Ishikawa (cell line): ENCODE data around the gene CORIN.

Source experiments
- CEBPB ChIP-seq: IDR thresholded peaks from 2 replicates; pipeline ENCODE4 v1.6.1; 2012
- CREB1 ChIP-seq: IDR thresholded peaks from 2 replicates; pipeline ENCODE4 v1.6.1; 2012; ENCODE audit warnings: low read depth
- EGR1 ChIP-seq: IDR thresholded peaks from 2 replicates; pipeline ENCODE4 v1.6.1; 2012
- EP300 ChIP-seq: IDR thresholded peaks from 2 replicates; pipeline ENCODE4 v1.6.1; 2012; ENCODE audit warnings: borderline replicate concordance
- FOXM1 ChIP-seq: IDR thresholded peaks from 2 replicates; pipeline ENCODE4 v1.6.1; 2012; ENCODE audit warnings: low read depth, borderline replicate concordance
- NFIC ChIP-seq: IDR thresholded peaks from 2 replicates; pipeline ENCODE4 v1.6.1; 2012
- RAD21 ChIP-seq: IDR thresholded peaks from 2 replicates; pipeline ENCODE4 v1.6.1; 2012; ENCODE audit warnings: low read depth
- TAF1 ChIP-seq: IDR thresholded peaks from 2 replicates; pipeline ENCODE4 v1.6.1; 2012; ENCODE audit warnings: low read depth, mild to moderate bottlenecking
- TEAD4 ChIP-seq: IDR thresholded peaks from 2 replicates; pipeline ENCODE4 v1.6.1; 2012
- YY1 ChIP-seq: IDR thresholded peaks from 2 replicates; pipeline ENCODE4 v1.6.1; 2012; ENCODE audit warnings: low read depth
- ZBTB7A ChIP-seq: IDR thresholded peaks from 2 replicates; pipeline ENCODE4 v1.6.1; 2012; ENCODE audit warnings: low read depth
- TF ChIP-seq, protein P1 (sequence below): IDR thresholded peaks from 2 replicates; pipeline ENCODE4 v1.6.1; 2012
- TF ChIP-seq, protein P2 (sequence below): IDR thresholded peaks from 2 replicates; pipeline ENCODE4 v1.6.1; 2012; ENCODE audit warnings: low read depth, mild to moderate bottlenecking

DNA sequence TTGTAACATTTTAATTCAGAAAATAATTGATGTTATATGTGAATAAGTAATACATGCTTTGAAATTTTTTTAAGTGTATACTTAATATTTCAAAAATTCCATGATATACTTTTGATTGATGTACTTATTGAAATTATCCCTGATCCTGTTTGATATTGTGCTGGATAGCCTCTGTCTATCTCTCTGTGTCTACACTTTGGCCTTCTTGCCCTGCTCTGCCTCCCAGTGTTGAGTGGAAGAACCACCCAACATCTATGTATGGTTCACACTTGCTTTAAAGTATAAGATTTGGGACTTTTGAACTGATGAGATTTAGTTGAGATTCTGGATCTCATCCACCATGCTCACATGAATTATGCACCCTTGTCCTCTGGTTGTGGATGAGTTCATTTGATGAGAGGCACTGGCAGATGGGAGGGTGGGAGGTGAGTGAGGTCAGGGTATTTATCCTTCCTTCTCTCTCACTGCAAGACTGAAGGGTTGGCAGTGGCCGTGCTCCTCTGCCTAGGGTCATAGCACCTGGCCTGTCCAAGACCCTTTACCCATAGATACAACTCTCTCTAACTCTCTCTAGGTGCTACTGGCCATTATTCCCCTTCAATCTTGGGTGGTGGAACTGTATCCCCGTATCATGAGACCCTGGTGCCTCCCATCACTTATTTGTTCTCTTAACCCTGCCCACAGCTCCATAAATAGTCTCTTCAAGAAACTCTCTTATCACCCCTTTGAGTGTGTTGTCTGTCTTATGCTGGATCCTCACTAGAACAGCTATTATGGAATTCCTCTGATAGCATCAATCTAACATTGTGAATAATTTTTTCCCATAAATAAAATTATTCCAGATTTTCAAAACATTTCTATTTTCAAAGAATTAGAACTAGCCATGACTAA lies 75.2 kb downstream of the CORIN start:
- TF ChIP-seq NFIC (no peak), CEBPB (no peak), EGR1 (no peak), YY1 (no peak), TAF1 (no peak), FOXM1 (no peak), TEAD4 (no peak), EP300 (no peak), CREB1 (no peak), ZBTB7A (no peak), RAD21 (no peak)
- TF ChIP-seq, protein P1, sequence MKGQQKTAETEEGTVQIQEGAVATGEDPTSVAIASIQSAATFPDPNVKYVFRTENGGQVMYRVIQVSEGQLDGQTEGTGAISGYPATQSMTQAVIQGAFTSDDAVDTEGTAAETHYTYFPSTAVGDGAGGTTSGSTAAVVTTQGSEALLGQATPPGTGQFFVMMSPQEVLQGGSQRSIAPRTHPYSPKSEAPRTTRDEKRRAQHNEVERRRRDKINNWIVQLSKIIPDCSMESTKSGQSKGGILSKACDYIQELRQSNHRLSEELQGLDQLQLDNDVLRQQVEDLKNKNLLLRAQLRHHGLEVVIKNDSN, result no peak
- TF ChIP-seq, protein P2, sequence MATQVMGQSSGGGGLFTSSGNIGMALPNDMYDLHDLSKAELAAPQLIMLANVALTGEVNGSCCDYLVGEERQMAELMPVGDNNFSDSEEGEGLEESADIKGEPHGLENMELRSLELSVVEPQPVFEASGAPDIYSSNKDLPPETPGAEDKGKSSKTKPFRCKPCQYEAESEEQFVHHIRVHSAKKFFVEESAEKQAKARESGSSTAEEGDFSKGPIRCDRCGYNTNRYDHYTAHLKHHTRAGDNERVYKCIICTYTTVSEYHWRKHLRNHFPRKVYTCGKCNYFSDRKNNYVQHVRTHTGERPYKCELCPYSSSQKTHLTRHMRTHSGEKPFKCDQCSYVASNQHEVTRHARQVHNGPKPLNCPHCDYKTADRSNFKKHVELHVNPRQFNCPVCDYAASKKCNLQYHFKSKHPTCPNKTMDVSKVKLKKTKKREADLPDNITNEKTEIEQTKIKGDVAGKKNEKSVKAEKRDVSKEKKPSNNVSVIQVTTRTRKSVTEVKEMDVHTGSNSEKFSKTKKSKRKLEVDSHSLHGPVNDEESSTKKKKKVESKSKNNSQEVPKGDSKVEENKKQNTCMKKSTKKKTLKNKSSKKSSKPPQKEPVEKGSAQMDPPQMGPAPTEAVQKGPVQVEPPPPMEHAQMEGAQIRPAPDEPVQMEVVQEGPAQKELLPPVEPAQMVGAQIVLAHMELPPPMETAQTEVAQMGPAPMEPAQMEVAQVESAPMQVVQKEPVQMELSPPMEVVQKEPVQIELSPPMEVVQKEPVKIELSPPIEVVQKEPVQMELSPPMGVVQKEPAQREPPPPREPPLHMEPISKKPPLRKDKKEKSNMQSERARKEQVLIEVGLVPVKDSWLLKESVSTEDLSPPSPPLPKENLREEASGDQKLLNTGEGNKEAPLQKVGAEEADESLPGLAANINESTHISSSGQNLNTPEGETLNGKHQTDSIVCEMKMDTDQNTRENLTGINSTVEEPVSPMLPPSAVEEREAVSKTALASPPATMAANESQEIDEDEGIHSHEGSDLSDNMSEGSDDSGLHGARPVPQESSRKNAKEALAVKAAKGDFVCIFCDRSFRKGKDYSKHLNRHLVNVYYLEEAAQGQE, result no peak
